Measurements from ENCODE around the gene HIPK2.

The HIPK2 gene

DNA sequence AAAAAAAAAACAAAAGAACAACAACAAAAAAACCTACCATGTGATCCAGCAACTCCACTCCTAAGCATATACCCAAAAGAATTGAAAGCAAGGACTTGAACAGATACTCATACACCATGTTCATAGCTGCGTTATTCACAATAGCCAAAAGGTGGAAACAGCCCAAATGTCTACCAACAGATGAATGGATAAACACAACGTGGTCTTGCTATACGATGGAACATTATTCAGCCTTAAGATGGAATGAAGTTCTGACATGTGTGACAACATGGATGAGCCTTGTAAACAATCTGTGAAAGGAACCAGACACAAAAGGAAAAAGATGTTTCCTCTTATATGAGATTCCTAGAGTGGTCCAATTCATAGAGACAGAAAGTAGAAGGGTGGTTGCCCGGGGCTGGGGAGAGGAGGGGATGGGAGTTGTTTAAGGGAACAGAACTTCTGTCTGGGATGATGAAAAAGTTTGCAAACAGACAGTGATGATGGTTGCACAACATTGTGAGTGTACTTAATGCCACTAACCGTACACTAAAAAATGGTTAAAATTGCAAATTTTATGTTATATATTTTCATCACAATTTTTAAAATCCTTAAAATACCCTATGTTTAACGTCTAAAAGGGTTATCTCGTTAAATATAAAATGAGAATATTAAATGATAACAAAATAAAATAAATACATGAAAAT, 242.7 kb downstream of the HIPK2 start:
- DNase-seq (ENCODE audit: low read depth) = no peak

DNA sequence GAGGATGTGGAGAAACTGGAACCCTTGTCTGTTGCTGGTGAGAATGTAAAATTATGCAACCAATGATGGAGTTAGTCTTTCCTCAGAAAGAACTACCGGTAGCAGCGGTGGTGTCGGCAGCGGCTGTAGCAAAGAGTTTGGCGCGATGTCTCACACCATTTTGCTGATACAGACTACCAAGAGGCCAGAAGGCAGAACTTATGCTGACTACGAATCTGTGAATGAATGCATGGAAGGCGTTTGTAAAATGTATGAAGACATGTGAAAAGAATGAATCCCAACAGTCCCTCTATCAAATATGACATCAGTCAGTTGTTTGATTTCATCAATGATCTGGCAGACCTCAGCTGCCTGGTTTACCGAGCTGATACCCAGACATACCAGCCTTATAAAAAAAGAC, 243.7 kb downstream of the HIPK2 start:
- no peak for DNase-seq (ENCODE audit: low read depth)

DNA sequence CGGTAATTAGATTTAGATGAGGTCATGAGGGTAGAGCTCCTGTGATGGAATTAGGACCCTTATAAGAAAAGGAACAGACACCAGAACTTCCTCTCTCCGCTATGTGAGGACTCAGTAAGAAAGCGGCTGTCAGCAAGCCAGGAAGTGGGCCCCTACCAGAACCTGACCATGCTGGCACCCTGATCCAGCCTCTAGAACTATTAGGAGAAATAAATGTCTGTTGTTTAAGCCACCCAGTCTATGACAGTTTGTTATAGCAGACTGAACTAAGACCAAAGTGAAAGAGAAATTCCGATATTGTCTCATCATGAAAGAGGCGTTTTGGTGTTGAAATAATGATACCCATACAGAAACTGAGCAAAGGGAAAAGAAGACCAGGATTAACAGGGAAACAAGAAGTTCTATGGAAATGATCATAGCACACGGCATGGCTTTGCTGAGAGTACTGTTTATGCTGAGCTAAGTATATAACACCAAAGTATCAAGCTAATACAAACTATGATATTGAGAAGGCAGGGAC, 245.1 kb downstream of the HIPK2 start:
- no peak for DNase-seq (ENCODE audit: low read depth)

DNA sequence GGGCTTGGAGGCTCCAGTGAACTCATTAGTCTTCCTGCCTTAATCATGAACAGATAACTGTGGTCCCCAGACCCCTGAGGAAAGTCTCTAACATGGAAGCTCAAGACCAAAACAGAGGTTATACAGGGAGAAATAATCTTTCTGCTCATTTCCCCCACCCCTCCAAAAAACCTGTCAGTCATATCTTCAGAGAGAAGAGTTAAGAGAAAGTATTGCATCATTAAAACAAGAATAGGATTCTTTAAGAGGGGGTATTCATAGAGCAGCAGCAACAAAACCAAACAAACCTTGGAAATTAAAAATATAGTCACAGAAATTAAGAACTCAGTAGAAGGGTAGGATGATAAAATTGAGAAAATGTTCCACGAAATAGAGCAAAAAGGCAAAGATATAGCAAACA, 246.7 kb downstream of the HIPK2 start:
- no peak for DNase-seq (ENCODE audit: low read depth)

DNA sequence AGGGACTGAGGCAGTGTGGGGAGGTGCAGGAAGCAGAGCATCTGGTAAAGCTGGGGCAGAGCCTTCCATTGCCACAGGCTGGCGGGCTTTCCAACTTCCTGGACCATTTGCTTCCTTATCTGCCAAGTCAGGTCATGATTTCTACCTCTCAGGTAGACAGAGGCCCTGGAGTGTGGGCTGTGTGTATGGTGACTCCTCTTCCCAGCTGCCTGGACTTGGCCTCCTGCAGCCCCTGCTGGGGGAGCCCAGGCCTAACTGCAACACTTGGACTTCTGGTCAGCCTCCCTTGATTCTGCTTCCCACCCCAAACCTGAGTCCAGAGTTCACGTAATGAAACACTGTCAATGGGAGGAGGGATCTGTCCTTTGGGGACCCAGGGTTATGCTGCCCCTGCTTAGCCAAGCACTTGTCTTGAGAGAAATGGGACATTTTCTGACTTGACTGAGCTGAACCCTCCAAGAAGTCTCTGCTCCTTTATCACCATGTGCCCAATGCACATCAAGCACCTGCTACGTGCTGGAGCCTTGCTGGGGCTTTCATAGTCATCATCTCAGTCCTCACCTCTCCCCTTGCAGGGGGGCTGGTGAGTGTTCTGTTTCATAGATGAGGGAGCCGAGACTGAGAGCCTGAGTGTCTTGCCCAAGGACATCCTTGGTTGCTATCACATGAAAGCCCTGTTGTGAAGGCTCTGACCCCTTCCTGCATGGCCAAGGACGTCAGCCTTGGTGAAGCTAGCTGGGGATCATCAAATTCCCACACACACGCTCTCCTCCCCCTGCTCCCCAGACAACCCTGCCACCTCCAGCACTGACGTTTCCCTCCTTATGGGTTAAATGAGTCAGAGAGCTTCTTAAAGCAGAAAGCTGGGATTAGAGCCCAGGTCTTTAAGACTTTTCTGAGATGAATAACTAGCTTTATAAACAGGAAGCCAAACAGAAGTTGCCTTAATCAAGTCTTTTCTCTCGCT, 250.9 kb downstream of the HIPK2 start:
- DNase-seq (ENCODE audit: low read depth) = no peak

DNA sequence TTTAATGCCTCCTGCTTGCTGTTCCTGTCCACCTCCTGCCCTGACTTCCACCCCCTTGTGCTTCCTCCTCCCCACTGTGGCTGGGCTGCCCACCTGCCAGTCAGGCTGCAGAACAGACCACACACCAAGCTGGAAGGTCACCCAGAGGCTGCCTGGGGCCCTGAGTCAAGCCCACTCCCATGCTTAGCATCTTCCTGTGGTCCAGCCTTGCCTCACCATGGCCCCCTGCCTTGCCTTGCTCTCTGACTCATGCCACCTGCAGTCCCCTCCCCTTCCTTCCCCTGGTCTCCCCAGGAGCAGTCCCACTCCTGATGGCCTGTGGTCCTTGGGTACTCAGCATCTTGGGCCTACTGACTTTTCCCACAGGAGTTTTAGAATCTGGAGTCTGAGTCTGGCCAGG, 252.0 kb downstream of the HIPK2 start:
- no peak for DNase-seq (ENCODE audit: low read depth)

DNA sequence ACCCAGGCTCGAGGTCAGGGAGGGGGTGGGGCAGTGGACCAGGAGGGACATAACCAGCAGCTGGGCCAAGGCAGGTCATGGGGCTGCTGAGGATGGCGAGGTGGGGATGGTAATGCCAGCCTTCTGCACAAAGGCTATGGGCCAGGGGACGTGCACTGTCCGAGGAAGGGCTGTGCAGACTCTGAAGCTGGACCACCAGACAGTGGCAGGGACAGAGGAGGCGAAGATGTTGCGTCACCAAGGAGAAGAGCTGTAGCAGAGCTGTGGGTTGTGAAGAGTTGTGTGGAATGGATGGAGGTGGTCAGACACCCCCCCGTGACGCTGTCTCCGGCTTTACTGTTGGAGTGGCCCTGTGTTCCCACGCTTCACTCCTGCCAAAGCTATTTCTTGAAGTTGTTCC, 252.6 kb downstream of the HIPK2 start:
- DNase-seq (ENCODE audit: low read depth) = no peak

DNA sequence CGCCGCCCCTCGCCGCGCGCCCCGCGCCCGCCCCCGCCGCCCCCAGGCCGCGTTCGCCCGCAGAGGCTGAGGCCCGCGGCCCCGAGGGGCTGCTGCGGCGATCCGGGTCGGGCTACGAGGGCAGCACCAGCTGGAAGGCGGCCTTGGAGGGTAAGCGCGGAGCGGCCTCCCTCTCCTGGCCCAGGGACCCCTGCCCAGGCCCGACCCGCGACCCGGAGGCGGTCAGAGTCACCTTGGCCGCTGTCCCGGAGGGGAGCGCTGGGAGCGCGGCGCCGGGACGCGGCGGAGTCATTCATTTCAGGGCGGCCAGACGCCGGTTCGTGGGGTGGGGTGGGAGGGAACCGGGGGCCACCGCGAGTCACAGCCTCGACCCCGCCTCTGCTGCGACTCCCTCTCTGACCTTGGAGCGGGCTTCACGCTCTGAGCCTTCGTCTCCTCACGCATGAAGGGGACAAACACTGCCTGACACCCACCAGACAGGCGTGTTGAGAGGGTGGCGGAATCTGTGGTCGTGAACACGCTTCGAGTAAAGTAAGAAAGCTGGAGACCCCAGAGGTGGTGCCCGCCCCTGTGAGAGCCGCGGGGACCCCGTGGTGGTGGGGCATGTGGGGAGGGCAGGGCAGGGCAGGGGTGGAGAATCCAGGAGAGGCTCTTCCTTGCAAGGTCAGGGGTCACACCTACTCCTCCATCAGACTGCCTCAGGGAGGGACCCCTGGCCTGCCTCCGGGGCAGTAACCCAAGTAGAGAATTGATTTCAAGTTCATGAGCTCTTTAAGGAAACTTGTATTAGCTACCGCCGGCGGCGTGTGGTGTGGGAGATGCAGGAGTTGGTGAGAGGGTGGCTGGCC, 253.6 kb downstream of the HIPK2 start:
- DNase-seq (ENCODE audit: low read depth) = no peak

DNA sequence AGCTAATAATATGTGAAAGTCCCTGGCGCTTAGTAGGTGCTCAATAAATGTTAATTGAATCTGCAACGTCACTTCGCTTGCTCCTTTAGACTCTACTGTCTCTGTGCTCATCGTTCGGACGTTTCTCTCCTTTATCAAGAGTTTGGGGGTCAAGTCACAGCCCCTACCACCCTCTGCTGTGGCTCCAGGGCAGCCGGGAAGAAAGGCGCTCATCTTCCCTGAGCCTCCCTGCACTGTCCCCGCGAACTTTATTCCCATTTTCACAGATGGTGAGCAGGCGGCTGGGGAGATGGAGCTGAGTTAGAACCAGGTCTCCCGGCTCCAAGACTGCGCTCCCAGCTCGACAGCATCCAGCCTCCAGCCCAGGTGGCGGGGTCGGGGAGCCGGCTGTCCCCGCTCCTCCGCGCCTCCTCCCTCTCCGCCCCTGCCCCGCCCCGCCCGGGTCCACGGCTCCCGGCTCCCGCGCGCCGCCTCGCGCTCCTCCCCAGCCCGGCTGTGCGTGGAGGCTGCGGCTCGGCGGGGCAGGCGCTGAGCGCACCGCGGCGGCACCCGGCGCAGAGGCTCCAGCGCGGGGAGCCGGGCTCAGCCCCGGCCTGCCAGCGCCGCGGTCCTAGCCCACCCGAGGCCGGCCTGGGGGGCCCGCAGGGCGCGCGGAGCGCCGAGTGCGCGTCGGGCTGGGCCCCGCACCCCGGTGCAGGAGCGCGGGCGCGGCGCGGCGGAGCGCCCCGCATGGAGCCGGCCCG, 254.4 kb downstream of the HIPK2 start, which contains the start of gene CLEC2L:
CLEC2L (plus strand) TSS at position 487 of the 743 bp plus-strand sequence; CDS start at position 730, 243 bp downstream.
- DNase-seq (ENCODE audit: low read depth) = no peak

DNA sequence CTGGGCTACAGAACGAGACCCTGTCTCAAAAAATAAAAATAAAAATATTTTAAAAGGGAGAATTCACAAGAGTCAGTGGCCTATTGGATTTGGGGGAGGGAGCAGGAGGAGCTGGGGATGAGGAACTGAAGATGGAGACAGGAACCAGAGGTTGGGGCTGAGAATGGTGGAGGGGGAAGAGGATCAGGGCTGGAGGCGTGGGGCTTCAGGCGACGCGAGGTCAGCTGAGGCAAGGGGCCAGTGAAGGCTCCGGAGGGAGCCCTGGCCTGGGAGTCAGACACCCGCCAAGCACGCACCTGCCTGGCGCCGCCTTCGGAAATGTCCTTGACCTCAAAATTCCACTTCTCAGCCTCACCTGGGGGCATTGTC, 255.0 kb downstream of the HIPK2 start:
- DNase-seq (ENCODE audit: low read depth) = no peak

DNA sequence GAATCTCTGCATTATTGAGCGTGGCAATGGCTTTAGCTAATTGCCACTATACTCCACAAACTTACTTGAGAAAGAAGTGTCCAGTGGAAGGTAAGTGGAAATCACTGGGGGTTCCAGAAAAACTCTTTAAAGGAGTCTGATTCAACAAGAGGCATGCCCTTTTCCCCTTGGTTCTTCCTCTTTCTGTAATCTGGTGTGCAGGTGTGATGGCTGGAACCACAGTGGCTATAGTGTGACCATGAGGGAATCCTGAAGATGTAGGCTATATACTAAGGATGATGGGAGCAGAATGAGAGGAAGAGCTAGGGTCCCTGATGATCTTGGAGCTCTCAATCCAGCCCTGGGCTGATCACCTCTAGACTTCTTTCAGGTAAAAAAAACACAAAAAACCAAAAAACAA, 256.4 kb downstream of the HIPK2 start:
- no peak for DNase-seq (ENCODE audit: low read depth)

DNA sequence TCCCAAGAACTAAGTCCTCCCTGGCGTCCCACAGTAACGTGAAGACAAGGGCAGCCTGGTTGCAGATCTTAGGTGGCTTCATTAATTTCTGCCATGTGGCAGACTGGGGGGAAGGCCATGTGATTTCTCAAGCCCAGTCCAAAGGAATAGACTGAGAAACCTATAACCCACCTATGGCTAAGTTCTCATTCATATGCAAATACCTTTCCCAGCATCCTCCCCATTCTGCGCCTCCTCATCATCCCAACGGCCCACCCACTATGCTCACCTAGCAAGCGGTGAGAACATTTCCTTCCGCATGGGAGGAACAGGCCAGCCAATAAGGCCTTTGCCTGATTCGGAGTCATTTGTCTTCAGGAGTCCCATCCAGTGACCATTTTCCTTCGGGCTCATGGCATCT, 262.5 kb downstream of the HIPK2 start:
- DNase-seq (ENCODE audit: low read depth) = no peak
